Stomach (tissue), 4 donors: Measurements from ENCODE around the gene NBPF10.
"Not testable (repeated sequence)": the region's sequence is repeated elsewhere in the genome, so short reads cannot be mapped to it uniquely, and the experiment has no call there.

Source experiments
- EP300 ChIP-seq: sonication (generic); formaldehyde crosslinking; IDR thresholded peaks from one replicate; pipeline ENCODE4 v1.6.1; 2017; ENCODE audit warnings: antibody characterized with exemption
- POLR2A ChIP-seq, 4 donors: fragments of 450-650 bp; IDR thresholded peaks; one replicate each; pipeline ENCODE4 v1.6.1; 2016; ENCODE audit warnings: antibody characterized with exemption in 4 of 4, control low read depth in 2 of 4, mild to moderate bottlenecking in 1 of 4, moderate library complexity in 1 of 4
- POLR2AphosphoS5 ChIP-seq, 3 donors: sonication (generic); formaldehyde crosslinking; IDR thresholded peaks; one replicate each; pipeline ENCODE4 v1.6.1; 2016; ENCODE audit warnings: antibody characterized with exemption in 3 of 3
- TF ChIP-seq, protein P1 (sequence below), 7 experiments: fragments of 450-650 bp in 4 of 7; fragments of 200-600 bp in 3 of 7; sonication (generic) in 3 of 7; IDR thresholded peaks; one replicate each; pipeline ENCODE4 v1.5.1; 2016 to 2019; ENCODE audit warnings: antibody characterized with exemption in 7 of 7, control low read depth in 2 of 7, mild to moderate bottlenecking in 1 of 7

- TF ChIP-seq, protein P1, sequence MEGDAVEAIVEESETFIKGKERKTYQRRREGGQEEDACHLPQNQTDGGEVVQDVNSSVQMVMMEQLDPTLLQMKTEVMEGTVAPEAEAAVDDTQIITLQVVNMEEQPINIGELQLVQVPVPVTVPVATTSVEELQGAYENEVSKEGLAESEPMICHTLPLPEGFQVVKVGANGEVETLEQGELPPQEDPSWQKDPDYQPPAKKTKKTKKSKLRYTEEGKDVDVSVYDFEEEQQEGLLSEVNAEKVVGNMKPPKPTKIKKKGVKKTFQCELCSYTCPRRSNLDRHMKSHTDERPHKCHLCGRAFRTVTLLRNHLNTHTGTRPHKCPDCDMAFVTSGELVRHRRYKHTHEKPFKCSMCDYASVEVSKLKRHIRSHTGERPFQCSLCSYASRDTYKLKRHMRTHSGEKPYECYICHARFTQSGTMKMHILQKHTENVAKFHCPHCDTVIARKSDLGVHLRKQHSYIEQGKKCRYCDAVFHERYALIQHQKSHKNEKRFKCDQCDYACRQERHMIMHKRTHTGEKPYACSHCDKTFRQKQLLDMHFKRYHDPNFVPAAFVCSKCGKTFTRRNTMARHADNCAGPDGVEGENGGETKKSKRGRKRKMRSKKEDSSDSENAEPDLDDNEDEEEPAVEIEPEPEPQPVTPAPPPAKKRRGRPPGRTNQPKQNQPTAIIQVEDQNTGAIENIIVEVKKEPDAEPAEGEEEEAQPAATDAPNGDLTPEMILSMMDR (IDR thresholded peaks at IDR 0.05), result not testable (repeated sequence)
- TF ChIP-seq EP300; POLR2A (IDR thresholded peaks at IDR 0.05); POLR2AphosphoS5 (IDR thresholded peaks at IDR 0.05): not testable (repeated sequence)
Measured at GRCh38 chr1:146167740-146168139, 23.1 kb upstream of the NBPF10 start.
